Fibroblast of villous mesenchyme (primary cell): ENCODE results near the gene CEACAM1. TPM values are rescaled to one million over a fixed set of nuclear protein-coding genes. Genes with fewer than 3 reads are reported as not detected.

ENCODE experiments used
- DNase-seq: peaks from one replicate; pipeline ENCODE4 v3.0.0-alpha.2; 2010; ENCODE audit warnings: low read depth
- H3K4me3 ChIP-seq: 2 replicates; pipeline ENCODE4 v1.5.1; 2011; ENCODE audit warnings: low read depth, mild to moderate bottlenecking, low read length
- small RNA-seq: library from RNA; depleted of rRNA; stranded (forward); fragments of <200 nt; gene quantifications from one replicate; pipeline ENCODE3, GENCODE V24; 2012
- total RNA-seq: library from RNA; depleted of rRNA; stranded (reverse); fragments of >200 nt; gene quantifications from 2 replicates; pipeline ENCODE4 v1.2.3, GENCODE V29; 2012
- TF ChIP-seq, protein P1 (sequence below): IDR thresholded peaks from 2 replicates; pipeline ENCODE4 v1.5.1; 2012; ENCODE audit warnings: low read depth, mild to moderate bottlenecking, low read length; ENCODE audit not compliant: insufficient read depth

The CEACAM1 gene
- total RNA-seq, 1 donor = under 0.01 TPM

DNA sequence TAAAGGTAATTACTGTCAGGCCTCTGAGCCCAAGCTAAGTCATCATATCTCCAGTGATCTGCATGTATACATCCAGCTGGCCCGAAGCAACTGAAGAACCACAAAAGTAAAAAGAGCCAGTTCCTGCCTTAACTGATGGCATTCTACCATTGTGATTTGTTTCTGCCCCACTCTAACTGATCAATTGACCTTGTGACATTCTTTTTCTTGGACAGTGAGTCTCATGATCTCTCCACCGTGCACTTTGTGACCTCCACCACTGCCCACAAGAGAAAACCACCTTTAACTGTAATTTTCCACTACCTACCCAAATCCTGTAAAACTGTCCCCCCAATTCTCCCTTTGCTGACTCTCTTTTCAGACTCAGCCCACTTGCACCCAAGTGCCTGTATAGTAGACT lies 68.4 kb downstream of the CEACAM1 start:
- DNase-seq = no peak
- TF ChIP-seq, protein P1, sequence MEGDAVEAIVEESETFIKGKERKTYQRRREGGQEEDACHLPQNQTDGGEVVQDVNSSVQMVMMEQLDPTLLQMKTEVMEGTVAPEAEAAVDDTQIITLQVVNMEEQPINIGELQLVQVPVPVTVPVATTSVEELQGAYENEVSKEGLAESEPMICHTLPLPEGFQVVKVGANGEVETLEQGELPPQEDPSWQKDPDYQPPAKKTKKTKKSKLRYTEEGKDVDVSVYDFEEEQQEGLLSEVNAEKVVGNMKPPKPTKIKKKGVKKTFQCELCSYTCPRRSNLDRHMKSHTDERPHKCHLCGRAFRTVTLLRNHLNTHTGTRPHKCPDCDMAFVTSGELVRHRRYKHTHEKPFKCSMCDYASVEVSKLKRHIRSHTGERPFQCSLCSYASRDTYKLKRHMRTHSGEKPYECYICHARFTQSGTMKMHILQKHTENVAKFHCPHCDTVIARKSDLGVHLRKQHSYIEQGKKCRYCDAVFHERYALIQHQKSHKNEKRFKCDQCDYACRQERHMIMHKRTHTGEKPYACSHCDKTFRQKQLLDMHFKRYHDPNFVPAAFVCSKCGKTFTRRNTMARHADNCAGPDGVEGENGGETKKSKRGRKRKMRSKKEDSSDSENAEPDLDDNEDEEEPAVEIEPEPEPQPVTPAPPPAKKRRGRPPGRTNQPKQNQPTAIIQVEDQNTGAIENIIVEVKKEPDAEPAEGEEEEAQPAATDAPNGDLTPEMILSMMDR = no peak
- H3K4me3 ChIP-seq = no peak overlapping the region

Small RNAs within 50 kb of the gene (small RNA-seq; reads per million reads assigned to genes)
- not detected for gene RNU4-60P

Other genes starting within 250 kb of the CEACAM1 start
- 0.64 and 0.86 TPM in 2 replicates for gene PRR19, start 226.3 kb downstream of the CEACAM1 start, total RNA-seq
- gene PAFAH1B3, start 225.9 kb downstream of the CEACAM1 start, total RNA-seq = 28.5 and 48.0 TPM in 2 replicates
- not detected in 2 replicates for gene TMEM145, start 215.2 kb downstream of the CEACAM1 start, total RNA-seq
- gene MEGF8, start 202.8 kb downstream of the CEACAM1 start, total RNA-seq = 21.2 and 22.2 TPM in 2 replicates
- 0.32 TPM in 1 of 2 replicates, not detected in the other for gene CNFN, start 138.2 kb downstream of the CEACAM1 start, total RNA-seq
- gene LIPE, start 101.1 kb downstream of the CEACAM1 start, total RNA-seq = 2.3 and 3.0 TPM in 2 replicates
- not detected in 2 replicates for gene CXCL17, start 85.5 kb downstream of the CEACAM1 start, total RNA-seq
- not detected in 2 replicates for gene CEACAM8, start 66.4 kb upstream of the CEACAM1 start, total RNA-seq
- gene PSG3, start 212.0 kb upstream of the CEACAM1 start, total RNA-seq = under 0.01 TPM in 2 replicates
- 0.43 TPM in 1 of 2 replicates, not detected in the other for gene PSG8, start 237.2 kb upstream of the CEACAM1 start, total RNA-seq